H1 (cell line): ENCODE measurements around the gene FAT2.

Experiments
- CHD2 ChIP-seq: IDR thresholded peaks from 2 replicates; pipeline ENCODE4 v1.6.1; 2012; ENCODE audit warnings: low read length, improper control_type of control experiment
- CTCF ChIP-seq, 3 experiments: IDR thresholded peaks; 1 replicate in 2 of 3; 2 replicates in 1 of 3; pipeline versions ENCODE4 v1.5.1 to v1.6.1; 2011; ENCODE audit warnings: low read length in 3 of 3, mild to moderate bottlenecking in 3 of 3, inconsistent platforms in 2 of 3, low read depth in 1 of 3, moderate library complexity in 1 of 3; ENCODE audit not compliant: insufficient read depth in 1 of 3; ENCODE audit errors: control extremely low read depth in 1 of 3
- EP300 ChIP-seq, 2 experiments: IDR thresholded peaks; 1 replicate in 1 of 2; 2 replicates in 1 of 2; pipeline ENCODE4 v1.6.1; 2011 to 2012; ENCODE audit warnings: low read depth in 2 of 2, low read length in 2 of 2, mild to moderate bottlenecking in 2 of 2, borderline replicate concordance in 1 of 2, inconsistent platforms in 1 of 2, moderate library complexity in 1 of 2
- FOSL1 ChIP-seq: IDR thresholded peaks from 2 replicates; pipeline ENCODE4 v1.6.1; 2011; ENCODE audit warnings: mild to moderate bottlenecking, low read depth, low read length, moderate library complexity; ENCODE audit not compliant: insufficient read depth
- POLR2A ChIP-seq, 2 experiments: IDR thresholded peaks; 1 replicate in 1 of 2; 2 replicates in 1 of 2; pipeline ENCODE4 v1.6.1; 2011; ENCODE audit warnings: low read depth in 2 of 2, low read length in 2 of 2, mild to moderate bottlenecking in 2 of 2; ENCODE audit errors: control extremely low read depth in 1 of 2
- RBBP5 ChIP-seq: IDR thresholded peaks from 2 replicates; pipeline ENCODE4 v1.7.1; 2012; ENCODE audit warnings: low read depth, mild to moderate bottlenecking, inconsistent platforms, low read length, moderate library complexity, borderline replicate concordance
- TEAD4 ChIP-seq: IDR thresholded peaks from 2 replicates; pipeline ENCODE4 v1.6.1; 2012; ENCODE audit warnings: low read depth, low read length, inconsistent platforms, mixed read lengths
- TF ChIP-seq, protein P1 (sequence below): IDR thresholded peaks from 2 replicates; pipeline ENCODE4 v1.6.1; 2012; ENCODE audit warnings: inconsistent platforms

GRCh38 chr5:151569132-151570046, 21.7 kb downstream of the FAT2 start:
- TF ChIP-seq RBBP5, result no peak
- TF ChIP-seq POLR2A (IDR thresholded peaks at IDR 0.05; ENCODE audit: control extremely low read depth in 1 of 2, low read depth in 2 of 2, low read length in 2 of 2), result no peak
- TF ChIP-seq CTCF (IDR thresholded peaks at IDR 0.05; ENCODE audit: control extremely low read depth in 1 of 3, insufficient read depth in 1 of 3, low read depth in 1 of 3, low read length in 3 of 3), result no peak
- no peak for TF ChIP-seq TEAD4
- TF ChIP-seq EP300 (IDR thresholded peaks at IDR 0.05; ENCODE audit: borderline replicate concordance in 1 of 2, low read depth in 2 of 2, low read length in 2 of 2), result no peak
- TF ChIP-seq FOSL1, result no peak
- no peak for TF ChIP-seq CHD2
- TF ChIP-seq, protein P1, sequence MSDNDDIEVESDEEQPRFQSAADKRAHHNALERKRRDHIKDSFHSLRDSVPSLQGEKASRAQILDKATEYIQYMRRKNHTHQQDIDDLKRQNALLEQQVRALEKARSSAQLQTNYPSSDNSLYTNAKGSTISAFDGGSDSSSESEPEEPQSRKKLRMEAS, result no peak
